Glutamatergic neuron (in vitro differentiated cells): ENCODE data around the gene ZNF626. TPM values are rescaled to one million over a fixed set of nuclear protein-coding genes. Genes with fewer than 3 reads are reported as not detected.
"Not testable (repeated sequence)": the region's sequence is repeated elsewhere in the genome, so short reads cannot be mapped to it uniquely, and the experiment has no call there.

Source experiments
- DNase-seq: peaks from one replicate; pipeline ENCODE4 v3.0.0; 2022
- H3K27ac Mint-ChIP-seq: one replicate; pipeline ENCODE4 v1.8.0; 2020; ENCODE audit warnings: mild to moderate bottlenecking, mixed read lengths, inconsistent platforms; ENCODE audit not compliant: unreplicated experiment
- H3K27me3 Mint-ChIP-seq: one replicate; pipeline ENCODE4 v1.8.0; 2020; ENCODE audit warnings: mild to moderate bottlenecking, moderate library complexity, mixed read lengths, inconsistent platforms; ENCODE audit not compliant: unreplicated experiment
- H3K36me3 Mint-ChIP-seq: one replicate; pipeline ENCODE4 v1.8.0; 2020; ENCODE audit warnings: mild to moderate bottlenecking, mixed read lengths, inconsistent platforms; ENCODE audit not compliant: unreplicated experiment
- H3K4me1 Mint-ChIP-seq: one replicate; pipeline ENCODE4 v1.8.0; 2020; ENCODE audit warnings: mild to moderate bottlenecking, low read depth, mixed read lengths, inconsistent platforms; ENCODE audit not compliant: unreplicated experiment
- H3K4me3 Mint-ChIP-seq: one replicate; pipeline ENCODE4 v1.8.0; 2020; ENCODE audit warnings: mild to moderate bottlenecking, mixed read lengths, inconsistent platforms; ENCODE audit not compliant: unreplicated experiment
- H3K9me3 Mint-ChIP-seq: one replicate; pipeline ENCODE4 v1.8.0; 2020; ENCODE audit warnings: mild to moderate bottlenecking, moderate library complexity, mixed read lengths, inconsistent platforms; ENCODE audit not compliant: unreplicated experiment
- total RNA-seq: library from RNA; stranded (reverse); fragmentation: NEBNext Ultra II Directional; extraction: Animal tissue kit (Norgen Biotek cat#: 25700); gene quantifications from one replicate; pipeline ENCODE4 v1.2.1, GENCODE V29; 2021; ENCODE audit not compliant: unreplicated experiment
- TF ChIP-seq, protein P1 (sequence below): fragments of 200-600 bp; sonication (generic); IDR thresholded peaks from one replicate; pipeline ENCODE4 v1.5.0; 2021; ENCODE audit not compliant: partially characterized antibody, unreplicated experiment

ZNF626 gene
- total RNA-seq, 1 donor from 2014 or later, result 24.2 TPM

- Mint-ChIP-seq H3K36me3 (peaks cover 10% of the 10 kb centered on the region), H3K27ac (no peak overlapping the region), H3K4me1 (peaks cover 19% of the 10 kb centered on the region), H3K9me3 (peaks cover 9% of the 10 kb centered on the region), H3K27me3 (peaks cover 4% of the 10 kb centered on the region), H3K4me3 (no peak overlapping the region)
- no peak for DNase-seq
- TF ChIP-seq, protein P1, sequence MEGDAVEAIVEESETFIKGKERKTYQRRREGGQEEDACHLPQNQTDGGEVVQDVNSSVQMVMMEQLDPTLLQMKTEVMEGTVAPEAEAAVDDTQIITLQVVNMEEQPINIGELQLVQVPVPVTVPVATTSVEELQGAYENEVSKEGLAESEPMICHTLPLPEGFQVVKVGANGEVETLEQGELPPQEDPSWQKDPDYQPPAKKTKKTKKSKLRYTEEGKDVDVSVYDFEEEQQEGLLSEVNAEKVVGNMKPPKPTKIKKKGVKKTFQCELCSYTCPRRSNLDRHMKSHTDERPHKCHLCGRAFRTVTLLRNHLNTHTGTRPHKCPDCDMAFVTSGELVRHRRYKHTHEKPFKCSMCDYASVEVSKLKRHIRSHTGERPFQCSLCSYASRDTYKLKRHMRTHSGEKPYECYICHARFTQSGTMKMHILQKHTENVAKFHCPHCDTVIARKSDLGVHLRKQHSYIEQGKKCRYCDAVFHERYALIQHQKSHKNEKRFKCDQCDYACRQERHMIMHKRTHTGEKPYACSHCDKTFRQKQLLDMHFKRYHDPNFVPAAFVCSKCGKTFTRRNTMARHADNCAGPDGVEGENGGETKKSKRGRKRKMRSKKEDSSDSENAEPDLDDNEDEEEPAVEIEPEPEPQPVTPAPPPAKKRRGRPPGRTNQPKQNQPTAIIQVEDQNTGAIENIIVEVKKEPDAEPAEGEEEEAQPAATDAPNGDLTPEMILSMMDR, result no peak
These were observed 1.2 kb upstream of the ZNF626 start for GRCh38 chr19:20662421-20663105.

GRCh38 chr19:20660473-20661140 is 764 bp downstream of the ZNF626 start:
- no peak for DNase-seq

DNA sequence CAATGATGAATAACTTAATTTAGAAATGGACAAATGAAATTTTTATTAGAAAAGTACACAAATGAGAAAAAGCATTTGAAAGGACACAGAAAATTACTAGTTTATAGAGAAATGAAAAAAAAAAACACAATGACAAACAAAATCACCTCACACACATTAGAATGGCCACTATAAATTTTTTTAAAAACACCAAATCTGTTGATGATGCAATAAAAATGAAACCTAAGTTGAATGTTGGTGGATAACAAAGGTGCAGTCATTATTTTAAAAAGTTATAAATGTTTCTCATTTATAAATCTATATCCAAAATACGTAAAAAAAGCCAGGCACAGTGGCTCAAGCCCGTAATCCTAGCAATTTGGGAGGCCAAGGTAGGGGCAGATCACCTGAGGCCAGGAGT is 20.8 kb downstream of the ZNF626 start:
- H3K27ac Mint-ChIP-seq, result no peak overlapping the region
- H3K9me3 Mint-ChIP-seq, result peaks cover 16% of the 10 kb centered on the region
- H3K27me3 Mint-ChIP-seq, result no peaks in the 10 kb centered on the region
- peaks cover 3% of the 10 kb centered on the region for H3K4me1 Mint-ChIP-seq
- DNase-seq, result no peak
- H3K36me3 Mint-ChIP-seq, result peaks cover 46% of the 10 kb centered on the region
- no peak overlapping the region for H3K4me3 Mint-ChIP-seq
- TF ChIP-seq, protein P1, result no peak

More at GRCh38 chr19:20660473-20661140, 764 bp downstream of the ZNF626 start:
- H3K27me3 Mint-ChIP-seq, result peaks cover 4% of the 10 kb centered on the region
- H3K4me1 Mint-ChIP-seq, result peaks cover 19% of the 10 kb centered on the region
- H3K9me3 Mint-ChIP-seq, result peaks cover 9% of the 10 kb centered on the region
- peaks cover 18% of the 10 kb centered on the region for H3K36me3 Mint-ChIP-seq
- peak overlapping the region; percentile 95 for H3K4me3 Mint-ChIP-seq
- TF ChIP-seq, protein P1, result no peak
- H3K27ac Mint-ChIP-seq, result peak overlapping the region; percentile 99

GRCh38 chr19:20640023-20640422 is 21.3 kb downstream of the ZNF626 start:
- Mint-ChIP-seq H3K27me3 (no peaks in the 10 kb centered on the region), H3K27ac (no peak overlapping the region), H3K4me1 (peaks cover 3% of the 10 kb centered on the region)

GRCh38 chr19:20624560-20624959 is 36.8 kb downstream of the ZNF626 start:
- Mint-ChIP-seq H3K9me3 (peaks cover 29% of the 10 kb centered on the region), H3K36me3 (peaks cover 33% of the 10 kb centered on the region)
- not testable (repeated sequence) for H3K4me3 Mint-ChIP-seq, H3K27ac Mint-ChIP-seq, H3K27me3 Mint-ChIP-seq, DNase-seq, H3K4me1 Mint-ChIP-seq

More at GRCh38 chr19:20640023-20640422, 21.3 kb downstream of the ZNF626 start:
- Mint-ChIP-seq H3K9me3 (peaks cover 17% of the 10 kb centered on the region), H3K4me3 (no peak overlapping the region), H3K36me3 (peaks cover 50% of the 10 kb centered on the region)
- no peak for DNase-seq
- TF ChIP-seq, protein P1, result no peak
